Cardiac septum (tissue), 1 donor: ENCODE data around the gene MVB12A. TPM values are rescaled to one million over a fixed set of nuclear protein-coding genes. Genes with fewer than 3 reads are reported as not detected.

ENCODE experiments used
- DNase-seq: peaks from one replicate; pipeline ENCODE4 v3.0.0-alpha.2; 2020; ENCODE audit warnings: low spot score
- intact Hi-C: fragments of 100-400 bp; cut with DNase I; formaldehyde crosslinking; loops from one replicate; pipeline ENCODE4 v1.14.0; 2022
- long read RNA-seq: library from polyadenylated mRNA; unstranded; transcript quantifications from one replicate; pipeline ENCODE4 v2.0.0, GENCODE V29; 2021
- total RNA-seq: library from RNA; stranded (reverse); fragmentation: NEBNext Ultra II Directional; extraction: Animal tissue kit (Norgen Biotek cat#: 25700); gene quantifications from one replicate; pipeline ENCODE4 v1.2.1, GENCODE V29; 2021
- donor health status: DM: no; HTN: no; CAD: no.

The MVB12A gene
- 14.3 TPM for total RNA-seq
- long read RNA-seq, transcript MVB12A-201 (9 exons, 2,223 nt), result major isoform, 9 of 15 reads
- long read RNA-seq, partial matches to known transcripts, result 1 of 15 reads
- long read RNA-seq, other reads (novel, unspliced or antisense), result 4 of 15 reads

GRCh38 chr19:17419621-17420474 lies at the start of gene MVB12A:
Gene MVB12A, plus strand, starts transcription at chr19:17420047. Its CDS starts 89 bp downstream, at chr19:17420136.
- DNase-seq, result peak; percentile 99
- intact Hi-C loops, result no loop called here

DNA sequence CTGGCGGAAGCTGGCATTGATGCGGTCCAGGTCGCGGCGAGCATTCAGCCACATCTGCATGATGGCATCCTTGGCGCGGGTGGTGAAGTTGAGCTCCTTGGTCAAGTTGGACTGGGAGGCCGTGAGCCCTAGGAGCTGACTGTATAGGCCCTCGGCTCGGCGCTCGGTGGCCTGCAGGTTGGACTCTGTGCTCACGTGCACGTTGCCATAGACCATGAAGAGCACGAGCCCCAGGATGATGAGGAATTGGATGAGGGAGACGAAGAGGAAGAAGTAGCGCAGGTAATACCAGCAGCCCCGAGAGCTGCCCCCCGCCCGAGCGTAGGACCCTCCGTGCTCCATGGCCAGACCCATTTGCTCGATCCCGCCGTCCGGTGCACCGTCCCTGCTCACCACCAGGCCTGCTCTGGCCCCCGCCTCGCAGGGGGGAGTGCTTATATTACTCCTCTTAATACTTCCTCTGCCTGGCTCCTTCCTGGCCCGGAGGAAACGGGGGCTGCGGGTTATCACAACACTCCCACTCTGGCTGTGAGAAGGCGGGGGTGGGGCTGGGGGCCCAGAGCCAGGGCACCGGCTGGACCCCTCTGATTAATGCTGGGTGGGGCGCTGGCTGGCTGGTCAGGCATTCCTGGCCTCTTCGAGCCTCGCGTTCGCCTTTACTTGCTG lies 42.8 kb upstream of the MVB12A start, which contains the start of gene PLVAP:
Gene PLVAP (minus strand): TSS at position 408 of the 666 bp plus-strand sequence. CDS start 54 bp downstream, at position 354.
- intact Hi-C loops, result no loop called here

DNA sequence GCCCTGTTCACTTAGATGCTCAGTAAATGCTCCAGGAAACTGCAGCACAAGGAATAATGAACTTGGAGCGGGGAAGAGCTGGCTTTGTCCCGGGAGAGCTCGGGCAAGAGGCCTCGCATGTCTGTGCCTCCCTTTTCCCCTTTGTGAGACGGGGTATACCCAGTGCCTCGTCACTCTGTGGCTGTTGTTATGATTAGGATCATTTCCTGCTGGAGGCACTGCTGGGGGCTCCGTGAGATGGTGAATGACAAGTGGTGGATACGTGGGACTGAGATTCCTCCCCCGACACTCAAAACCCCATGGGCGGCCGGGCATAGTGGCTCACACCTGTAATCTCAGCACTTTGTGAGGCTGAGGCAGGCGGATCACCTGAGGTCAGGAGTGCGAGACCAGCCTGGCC lies 41.6 kb upstream of the MVB12A start:
- no peak for DNase-seq
- intact Hi-C loops, result no loop called here

More for the DNA sequence above, 42.8 kb upstream of the MVB12A start, which contains the start of gene PLVAP:
- no peak for DNase-seq

DNA sequence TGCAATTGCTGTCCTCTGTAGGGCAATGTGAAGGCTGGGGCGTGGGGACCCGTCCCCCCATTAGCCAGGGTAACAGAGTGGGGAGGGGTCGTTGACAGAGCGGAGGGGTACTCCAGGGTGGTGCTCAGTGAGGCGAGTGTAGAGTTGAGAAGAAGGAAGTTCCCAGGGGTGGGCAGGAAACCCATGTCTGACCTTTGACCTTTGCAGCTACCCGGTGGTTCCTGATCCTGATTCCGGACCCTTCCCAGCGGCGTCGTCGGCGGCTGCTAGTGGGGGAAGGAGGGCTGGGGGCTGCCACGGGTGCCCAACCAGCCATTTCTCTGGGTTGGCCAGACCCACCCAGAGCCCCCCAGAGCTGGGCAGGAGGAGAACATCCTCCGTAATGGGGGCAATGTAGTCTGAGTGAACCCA lies 40.6 kb upstream of the MVB12A start:
- DNase-seq, result no peak
- intact Hi-C loops, result no loop called here

- DNase-seq, result no peak
- intact Hi-C loops, result no loop called here
Measured at GRCh38 chr19:17380426-17381138, 39.3 kb upstream of the MVB12A start.

GRCh38 chr19:17385878-17386611 lies 33.8 kb upstream of the MVB12A start:
- intact Hi-C loops, result loop anchor here (1.0 kb wide), 2 partner anchors 40 to 94 kb away; no protein-coding TSS in a partner anchor
- peak; percentile 86 for DNase-seq

DNA sequence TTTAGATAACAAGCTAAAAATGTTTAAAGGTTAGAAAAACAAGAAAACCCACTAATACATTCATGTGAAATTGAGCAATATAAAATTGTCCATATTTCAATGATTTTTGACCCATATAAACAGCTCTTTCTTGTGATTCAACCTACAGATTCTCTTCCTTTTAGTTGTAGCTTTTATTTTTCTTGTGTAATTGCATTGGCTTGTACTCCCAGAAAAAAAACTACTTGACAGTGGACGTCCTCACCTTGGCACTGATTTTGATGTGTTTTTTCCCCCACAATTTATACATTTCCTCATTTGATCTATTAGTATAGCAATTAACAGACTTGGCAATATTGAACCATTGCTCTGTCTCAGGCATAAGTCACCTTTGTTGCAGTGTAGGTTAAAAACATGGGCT lies 30.6 kb upstream of the MVB12A start:
- intact Hi-C loops, result no loop called here

DNA sequence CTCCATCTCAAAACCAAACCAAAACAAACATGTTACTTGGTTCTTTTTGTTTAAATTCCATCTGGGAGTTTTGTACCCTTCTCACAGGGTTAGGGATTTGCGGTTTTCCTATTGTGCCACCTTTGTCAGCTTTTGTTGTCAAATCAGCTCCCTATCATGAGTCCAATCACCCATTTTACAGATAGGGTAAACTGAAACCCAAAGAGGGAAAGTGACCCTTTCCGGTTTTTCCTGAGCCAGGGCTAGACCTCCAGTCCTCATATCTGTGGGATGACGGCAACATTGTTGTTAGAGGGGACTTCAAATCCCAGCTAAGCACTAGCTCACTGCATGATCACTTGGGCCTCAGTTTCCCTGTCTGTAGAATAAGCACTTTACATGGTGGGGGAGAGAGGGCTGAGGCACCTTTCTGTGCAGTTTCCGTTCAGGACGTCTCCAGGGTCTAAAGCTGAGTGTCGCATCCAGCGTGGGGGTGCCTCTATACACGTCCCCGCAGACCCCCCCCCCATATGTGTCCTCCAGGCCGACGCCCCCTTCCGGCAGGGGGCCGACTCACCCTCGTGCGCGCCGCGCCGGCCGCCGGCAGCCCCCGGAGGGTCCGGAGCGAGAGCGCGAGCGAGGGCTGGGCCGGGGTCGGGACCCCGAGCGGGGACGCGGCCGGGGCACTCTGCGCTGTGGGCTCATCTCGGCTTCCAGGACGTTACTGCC lies 29.7 kb upstream of the MVB12A start:
- no peak for DNase-seq
- intact Hi-C loops, result loop anchor here (5.0 kb wide), 1 partner anchor 77 kb away; no protein-coding TSS in a partner anchor

More for the DNA sequence above, 30.6 kb upstream of the MVB12A start:
- no peak for DNase-seq

- intact Hi-C loops, result loop anchor here (5.0 kb wide), 1 partner anchor 76 kb away; no protein-coding TSS in a partner anchor
- peak; percentile 92 for DNase-seq
Measured at GRCh38 chr19:17390665-17391370, 29.0 kb upstream of the MVB12A start.

- no peak for DNase-seq
- intact Hi-C loops, result loop anchor here (5.0 kb wide), 1 partner anchor 76 kb away; no protein-coding TSS in a partner anchor
Measured at GRCh38 chr19:17391371-17392151, 28.3 kb upstream of the MVB12A start.

- DNase-seq, result no peak
- intact Hi-C loops, result loop anchor here (5.0 kb wide), 1 partner anchor 74 kb away; no protein-coding TSS in a partner anchor
Measured at GRCh38 chr19:17393002-17393401, 26.8 kb upstream of the MVB12A start.

DNA sequence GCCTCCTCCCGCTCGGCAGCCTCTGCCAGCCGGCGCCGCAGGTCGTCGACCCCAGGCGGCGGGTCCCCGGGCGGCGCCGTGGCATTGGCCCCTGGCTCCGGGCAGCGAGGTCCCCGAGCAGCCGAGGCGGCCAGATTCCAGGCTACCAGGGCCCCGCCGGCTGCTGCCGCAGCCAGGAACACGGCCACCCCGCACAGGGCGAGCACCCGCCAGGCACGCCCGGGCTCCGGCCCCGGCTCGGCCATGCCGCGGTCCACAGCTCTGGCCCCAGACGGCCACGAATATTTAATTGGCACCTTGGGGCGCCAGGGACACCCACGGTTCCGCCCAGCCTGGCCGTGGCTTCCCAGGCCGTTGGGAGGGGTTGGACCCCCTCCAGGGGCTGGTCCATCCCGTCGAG lies 25.9 kb upstream of the MVB12A start, which contains the start of gene CCDC194:
Gene CCDC194 (minus strand): TSS at position 283 of the 400 bp plus-strand sequence. CDS start 38 bp downstream, at position 245.
- no peak for DNase-seq
- intact Hi-C loops, result loop anchor here (5.0 kb wide), 1 partner anchor 73 kb away; no protein-coding TSS in a partner anchor

- intact Hi-C loops, result loop anchor here (5.0 kb wide), 1 partner anchor 72 kb away; no protein-coding TSS in a partner anchor
- peak; percentile 88 for DNase-seq
Measured at GRCh38 chr19:17394891-17395415, 24.9 kb upstream of the MVB12A start.

- intact Hi-C loops, result no loop called here
Measured at GRCh38 chr19:17398902-17399527, 20.8 kb upstream of the MVB12A start.

GRCh38 chr19:17401628-17402027 lies 18.2 kb upstream of the MVB12A start:
- DNase-seq, result no peak
- intact Hi-C loops, result no loop called here

More at GRCh38 chr19:17398902-17399527, 20.8 kb upstream of the MVB12A start:
- no peak for DNase-seq
